ENCODE data around the gene BCAR3. TPM values are rescaled to one million over a fixed set of nuclear protein-coding genes. Genes with fewer than 3 reads are reported as not detected.

BCAR3 gene
- total and polyA plus RNA-seq, 4 donors = 12.2 to 33.3 (median 18.2) TPM

- Histone ChIP-seq H3K9me3 (ENCODE audit: control insufficient read depth in 4 of 4, insufficient read depth in 3 of 4, low read length in 3 of 4) (no peaks in the 10 kb centered on the region), H3K4me1 (ENCODE audit: control insufficient read depth in 5 of 5, insufficient read depth in 5 of 5, low read length in 5 of 5) (peaks cover 0 to 39% (median 20%) of the 10 kb centered on the region in 5 donors), H3K9ac (ENCODE audit: insufficient read depth in 1 of 2, low read length in 2 of 2) (no peak overlapping the region), H3K4me3 (peak overlapping the region; percentile 80), H3K27me3 (ENCODE audit: control insufficient read depth in 3 of 3, insufficient read depth in 3 of 3, low read length in 2 of 3) (peaks cover 0 to 7% (median 0%) of the 10 kb centered on the region in 3 donors), H3K36me3 (ENCODE audit: control insufficient read depth in 4 of 4, insufficient read depth in 4 of 4, low read length in 4 of 4) (peaks cover 0 to 3% (median 0%) of the 10 kb centered on the region in 4 donors), H3K27ac (ENCODE audit: low read depth in 1 of 2, low read length in 1 of 2) (peak overlapping the region; percentile 37 to 95)
- no peak for TF ChIP-seq CTCF (IDR thresholded peaks at IDR 0.05; ENCODE audit: control extremely low read depth, extremely low read depth)
- WGBS, 2 donors = 65 to 85% methylated on average over 5 of the region's 5 CpGs
- ATAC-seq (ENCODE audit: insufficient read depth, low FRiP score) (no peak), DNase-seq (no peak)
Observed at GRCh38 chr1:93680076-93680419, 1.6 kb downstream of the BCAR3 start.

- H3K4me3 ChIP-seq = no peak overlapping the region
- H3K36me3 ChIP-seq (ENCODE audit: control insufficient read depth in 4 of 4, insufficient read depth in 4 of 4, low read length in 4 of 4) = peaks cover 0 to 3% (median 0%) of the 10 kb centered on the region in 4 donors
- no peak for TF ChIP-seq CTCF (IDR thresholded peaks at IDR 0.05; ENCODE audit: control extremely low read depth, extremely low read depth)
- H3K27ac ChIP-seq (ENCODE audit: low read depth in 1 of 2, low read length in 1 of 2) = peak overlapping the region; percentile 37 to 52
- peaks cover 0 to 44% (median 22%) of the 10 kb centered on the region in 5 donors for H3K4me1 ChIP-seq (ENCODE audit: control insufficient read depth in 5 of 5, insufficient read depth in 5 of 5, low read length in 5 of 5)
- 72 to 87% methylated on average over 4 of the region's 4 CpGs for WGBS, 2 donors
- no peak for ATAC-seq (ENCODE audit: insufficient read depth, low FRiP score)
- H3K9me3 ChIP-seq (ENCODE audit: control insufficient read depth in 4 of 4, insufficient read depth in 3 of 4, low read length in 3 of 4) = no peaks in the 10 kb centered on the region
- no peak for DNase-seq
- peaks cover 0 to 7% (median 0%) of the 10 kb centered on the region in 3 donors for H3K27me3 ChIP-seq (ENCODE audit: control insufficient read depth in 3 of 3, insufficient read depth in 3 of 3, low read length in 2 of 3)
- H3K9ac ChIP-seq (ENCODE audit: insufficient read depth in 1 of 2, low read length in 2 of 2) = no peak overlapping the region
Observed at GRCh38 chr1:93679546-93679945, 2.1 kb downstream of the BCAR3 start.

GRCh38 chr1:93678946-93679480 lies 2.6 kb downstream of the BCAR3 start:
- ATAC-seq (ENCODE audit: insufficient read depth, low FRiP score) = no peak
- Histone ChIP-seq H3K27ac (ENCODE audit: low read depth in 1 of 2, low read length in 1 of 2) (peak overlapping the region in 1 of 2 donors; percentile 52), H3K4me1 (ENCODE audit: control insufficient read depth in 5 of 5, insufficient read depth in 5 of 5, low read length in 5 of 5) (peaks cover 0 to 47% (median 26%) of the 10 kb centered on the region in 5 donors)

More at GRCh38 chr1:93678946-93679480, 2.6 kb downstream of the BCAR3 start:
- H3K9ac ChIP-seq (ENCODE audit: insufficient read depth in 1 of 2, low read length in 2 of 2) = peak overlapping the region in 1 of 2 donors; percentile 14
- H3K4me3 ChIP-seq = no peak overlapping the region
- no peak for TF ChIP-seq CTCF (IDR thresholded peaks at IDR 0.05; ENCODE audit: control extremely low read depth, extremely low read depth)
- 46 to 59% methylated on average over 4 of the region's 4 CpGs for WGBS, 2 donors
- H3K9me3 ChIP-seq (ENCODE audit: control insufficient read depth in 4 of 4, insufficient read depth in 3 of 4, low read length in 3 of 4) = no peaks in the 10 kb centered on the region
- peaks cover 0 to 2% (median 0%) of the 10 kb centered on the region in 3 donors for H3K27me3 ChIP-seq (ENCODE audit: control insufficient read depth in 3 of 3, insufficient read depth in 3 of 3, low read length in 2 of 3)
- peaks cover 0 to 3% (median 0%) of the 10 kb centered on the region in 4 donors for H3K36me3 ChIP-seq (ENCODE audit: control insufficient read depth in 4 of 4, insufficient read depth in 4 of 4, low read length in 4 of 4)
- DNase-seq = no peak
